ENCODE results near the gene ZNF587.
"Not testable (repeated sequence)": the region's sequence is repeated elsewhere in the genome, so short reads cannot be mapped to it uniquely, and the experiment has no call there.

ZNF587 gene

DNA sequence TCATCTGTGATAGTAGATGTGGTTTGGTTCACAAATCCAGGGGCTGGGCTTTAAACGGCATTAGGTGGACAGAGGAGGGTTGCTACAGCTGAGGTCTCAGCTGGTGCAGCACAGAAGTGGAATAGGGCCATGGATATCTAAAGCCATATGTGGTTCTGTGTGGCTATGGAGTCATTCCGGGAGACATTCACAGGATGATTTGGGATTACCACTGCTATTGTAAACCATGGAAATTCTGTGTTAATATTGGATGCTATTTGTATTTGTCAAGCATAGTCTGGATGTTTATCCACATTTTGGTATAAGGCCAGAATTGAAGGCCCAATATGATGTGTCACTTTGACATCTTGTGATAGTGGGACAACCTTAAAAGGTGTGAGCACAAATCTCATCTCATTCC, 26.5 kb upstream of the ZNF587 start:
- not testable (repeated sequence) for DNase-seq

DNA sequence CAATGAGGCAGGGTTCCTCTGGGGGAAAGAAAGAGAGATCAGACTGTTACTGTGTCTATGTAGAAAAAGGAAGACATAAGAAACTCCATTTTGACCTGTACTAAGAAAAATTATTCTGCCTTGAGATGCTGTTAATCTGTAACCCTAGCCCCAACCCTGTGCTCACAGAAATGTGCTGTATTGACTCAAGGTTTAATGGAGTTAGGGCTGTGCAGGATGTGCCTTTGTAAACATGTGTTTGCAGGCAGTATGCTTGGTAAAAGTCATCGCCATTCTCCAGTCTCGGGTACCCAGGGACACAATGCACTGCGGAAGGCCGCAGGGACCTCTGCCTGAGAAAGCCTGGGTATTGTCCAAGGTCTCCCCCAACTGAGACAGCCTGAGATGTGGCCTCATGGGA, 26.1 kb upstream of the ZNF587 start:
- not testable (repeated sequence) for DNase-seq

DNA sequence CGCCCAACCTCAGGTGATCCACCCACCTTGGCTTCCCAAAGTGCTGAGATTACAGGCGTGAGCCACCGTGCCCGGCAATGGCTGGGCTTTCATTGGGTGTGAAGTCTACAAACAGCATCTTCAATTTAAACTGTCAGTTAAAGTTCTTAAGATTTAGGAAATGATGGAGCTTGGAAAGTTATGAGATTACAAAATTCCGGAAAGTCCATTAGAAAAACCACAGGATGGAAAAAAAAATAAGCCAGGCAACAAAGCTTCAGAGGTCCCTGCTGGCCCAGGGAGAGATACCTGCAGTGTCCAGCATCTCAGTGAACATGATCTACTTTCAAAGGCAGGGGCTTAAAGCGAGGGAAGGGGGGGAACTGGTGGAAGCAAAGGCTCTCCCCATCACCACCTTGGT, 24.1 kb upstream of the ZNF587 start:
- DNase-seq = no peak

- DNase-seq = no peak
Observed at GRCh38 chr19:57829316-57829715, 20.3 kb upstream of the ZNF587 start.

DNA sequence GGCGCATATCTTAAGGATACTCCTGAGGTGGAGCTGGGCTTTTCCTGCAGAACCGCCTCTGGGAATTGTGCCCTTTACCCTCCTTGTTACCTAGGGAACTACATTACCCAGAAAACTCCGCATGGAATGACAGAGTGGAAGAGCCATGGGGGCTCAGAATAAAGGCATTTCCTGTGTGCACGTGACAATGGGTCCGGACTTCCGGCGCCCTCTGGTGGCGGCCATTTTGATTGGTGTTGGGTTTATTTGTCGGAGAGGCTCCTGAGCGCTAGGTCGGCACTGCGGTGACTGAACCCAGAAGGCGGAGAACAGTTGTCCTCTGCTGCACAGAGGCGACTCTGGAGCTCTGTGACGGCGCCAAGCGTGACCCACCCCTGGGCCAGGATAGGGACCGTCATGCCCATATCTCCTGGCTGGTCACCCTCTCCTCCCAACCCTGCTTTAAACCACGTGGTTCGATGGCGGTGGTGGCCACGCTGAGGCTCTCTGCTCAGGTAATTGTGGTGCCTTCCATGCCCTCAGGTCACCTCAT, 19.5 kb upstream of the ZNF587 start, which contains the start of gene ZNF587B:
ZNF587B (plus strand) TSS at position 229 of the 532 bp plus-strand sequence; CDS start at position 459, 230 bp downstream.
- DNase-seq = no peak

GRCh38 chr19:57836991-57837390, 12.7 kb upstream of the ZNF587 start:
- not testable (repeated sequence) for DNase-seq

GRCh38 chr19:57838622-57839191, 11.0 kb upstream of the ZNF587 start:
- DNase-seq = not testable (repeated sequence)

DNA sequence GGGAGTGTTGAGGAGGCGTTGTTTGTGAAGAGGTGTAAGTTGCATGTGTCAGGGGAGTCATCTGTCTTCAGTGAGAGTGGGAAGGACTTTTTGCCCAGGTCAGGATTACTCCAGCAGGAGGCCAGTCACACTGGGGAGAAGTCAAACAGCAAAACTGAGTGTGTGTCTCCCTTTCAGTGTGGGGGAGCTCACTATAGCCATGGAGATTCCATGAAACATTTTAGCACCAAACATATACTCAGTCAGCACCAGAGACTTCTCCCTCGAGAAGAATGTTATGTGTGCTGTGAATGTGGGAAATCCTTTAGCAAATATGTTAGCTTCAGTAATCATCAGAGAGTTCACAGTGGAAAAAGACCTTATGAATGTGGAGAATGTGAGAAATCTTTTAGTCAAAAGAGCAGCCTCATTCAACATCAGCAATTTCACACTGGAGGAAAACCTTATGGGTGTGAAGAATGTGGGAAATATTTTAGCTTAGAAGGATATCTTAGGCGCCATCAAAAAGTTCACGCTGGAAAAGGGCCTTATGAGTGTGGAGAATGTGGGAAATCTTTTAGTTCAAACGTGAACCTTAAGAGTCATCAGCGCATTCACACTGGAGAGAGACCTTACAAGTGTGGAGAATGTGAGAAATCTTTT, 8.4 kb upstream of the ZNF587 start:
- DNase-seq = no peak

GRCh38 chr19:57847164-57847563, 2.5 kb upstream of the ZNF587 start:
- not testable (repeated sequence) for DNase-seq

DNA sequence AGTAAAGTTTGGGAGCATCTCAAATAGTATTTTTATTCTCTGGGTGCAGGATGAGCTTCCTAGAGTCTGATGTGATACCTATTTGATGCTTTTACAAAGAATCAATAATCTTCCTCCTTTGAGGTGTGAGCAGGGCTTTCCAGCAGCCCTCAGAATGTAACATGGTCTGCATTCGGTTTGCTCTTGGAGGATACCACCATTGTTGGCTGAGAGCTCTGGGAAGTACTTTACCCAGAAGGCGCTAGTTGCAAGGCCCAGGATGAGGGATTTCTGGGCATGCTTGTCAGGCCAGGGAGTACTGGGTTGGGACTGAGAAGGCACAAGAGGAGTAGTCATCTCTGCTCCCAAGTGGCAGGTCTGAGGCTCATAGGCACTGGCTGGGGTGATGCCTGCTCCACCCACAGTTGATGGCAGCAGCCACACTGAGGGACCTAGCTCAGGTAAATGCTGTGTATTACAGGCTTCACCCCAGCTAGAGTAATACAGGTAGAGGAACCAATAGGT, 445 bp upstream of the ZNF587 start:
- not testable (repeated sequence) for DNase-seq

GRCh38 chr19:57850553-57851017, 926 bp downstream of the ZNF587 start:
- no peak for DNase-seq

DNA sequence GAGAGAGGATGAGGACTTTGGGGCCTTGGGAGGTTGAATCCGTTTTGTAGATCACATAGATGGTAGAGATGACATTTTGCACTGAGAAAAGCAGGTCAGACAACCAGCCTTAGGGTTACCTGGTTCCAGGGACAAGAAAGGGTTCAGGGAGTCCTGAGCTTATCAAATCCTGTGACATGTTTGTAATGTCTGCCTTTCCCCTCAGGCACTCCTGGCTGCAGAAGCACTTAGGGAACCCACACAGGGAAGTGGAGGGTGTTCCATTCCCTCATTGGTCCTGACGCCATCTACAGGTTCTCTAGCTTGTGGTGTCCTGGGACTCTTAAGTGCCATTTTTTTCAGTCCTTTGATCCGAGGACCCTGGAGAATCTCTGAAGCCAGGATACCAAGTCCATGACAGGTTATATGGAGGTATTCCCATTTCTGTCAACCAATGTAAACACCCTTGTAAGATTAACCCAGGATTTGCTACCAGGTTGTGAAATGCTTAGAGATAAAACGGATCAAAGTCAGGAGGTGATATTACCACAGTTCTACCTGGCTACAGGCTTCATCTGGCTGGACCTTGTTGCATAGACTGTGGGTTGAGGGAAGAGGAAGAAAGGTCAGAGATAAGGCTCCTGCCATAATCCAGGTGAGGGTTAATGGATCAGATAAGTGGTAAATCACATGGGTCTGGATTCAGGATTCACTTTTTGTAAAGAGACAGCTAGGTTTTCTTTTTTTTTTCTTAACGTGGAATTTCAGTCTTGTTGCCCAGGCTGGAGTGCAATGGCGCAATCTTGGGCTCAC, 2.3 kb downstream of the ZNF587 start:
- DNase-seq = not testable (repeated sequence)

- not testable (repeated sequence) for DNase-seq
Observed at GRCh38 chr19:57854117-57854516, 4.5 kb downstream of the ZNF587 start.

GRCh38 chr19:57862351-57862750, 12.7 kb downstream of the ZNF587 start:
- not testable (repeated sequence) for DNase-seq

GRCh38 chr19:57867868-57868492, 18.3 kb downstream of the ZNF587 start:
- no peak for DNase-seq

DNA sequence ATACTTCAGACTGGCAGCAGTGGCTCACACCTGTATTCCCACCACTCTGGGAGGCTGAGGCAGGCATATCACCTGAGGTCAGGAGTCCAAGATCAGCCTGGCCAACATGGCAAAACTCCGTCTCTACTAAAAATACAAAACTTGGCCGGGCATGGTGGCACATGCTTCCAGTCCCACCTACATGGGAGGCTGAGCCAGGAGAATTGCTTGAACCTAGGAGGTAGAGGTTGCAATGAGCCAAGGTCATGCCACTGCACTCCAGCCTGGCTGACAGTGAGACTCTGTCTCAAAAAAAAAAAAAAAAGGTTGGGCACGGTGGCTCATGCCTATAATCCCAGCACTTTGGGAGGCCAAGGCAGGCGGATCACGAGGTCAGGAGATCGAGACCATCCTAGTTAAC, 20.0 kb downstream of the ZNF587 start:
- not testable (repeated sequence) for DNase-seq

DNA sequence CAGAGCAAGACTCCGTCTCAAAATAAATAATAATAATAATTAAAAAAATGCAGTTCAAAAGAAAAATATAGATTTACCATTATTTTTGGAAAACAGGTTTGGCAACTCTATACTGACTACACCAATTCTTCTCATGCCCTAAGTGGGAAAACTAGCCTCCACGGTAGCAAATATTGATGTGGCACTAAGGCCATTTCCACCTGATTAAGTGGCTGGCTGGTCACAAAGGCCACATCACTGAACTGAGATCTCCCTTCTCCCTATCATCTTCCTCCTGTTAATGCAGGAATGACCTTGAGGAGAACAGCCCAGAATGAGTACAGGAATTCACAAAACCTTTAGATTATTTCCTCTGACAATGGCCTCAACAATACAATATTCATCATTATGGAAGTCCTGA, 20.6 kb downstream of the ZNF587 start:
- DNase-seq = no peak

- no peak for DNase-seq
Observed at GRCh38 chr19:57872450-57872849, 22.8 kb downstream of the ZNF587 start.

- not testable (repeated sequence) for DNase-seq
Observed at GRCh38 chr19:57873883-57874799, 24.5 kb downstream of the ZNF587 start.

GRCh38 chr19:57886046-57886445, 36.4 kb downstream of the ZNF587 start:
- no peak for DNase-seq

- no peak for DNase-seq
Observed at GRCh38 chr19:57887195-57887941, 37.7 kb downstream of the ZNF587 start.
